Karpas-422 (cell line): Measurements from ENCODE around the gene CORO2B. TPM values are rescaled to one million over a fixed set of nuclear protein-coding genes. Genes with fewer than 3 reads are reported as not detected.

Source experiments
- DNase-seq: peaks from one replicate; pipeline ENCODE4 v3.0.0-alpha.2; 2015
- H2AFZ ChIP-seq: fragments of 200-600 bp; sonication (generic); 2 replicates; pipeline ENCODE4 v1.6.1; 2014; ENCODE audit warnings: antibody characterized with exemption, low read length, mixed read lengths
- H3K27ac ChIP-seq: fragments of 200-600 bp; sonication (generic); 2 replicates; pipeline ENCODE4 v1.5.1; 2014; ENCODE audit warnings: mild to moderate bottlenecking, low read length, moderate library complexity
- H3K27me3 ChIP-seq: fragments of 200-600 bp; sonication (generic); 2 replicates; pipeline ENCODE4 v1.6.1; 2014; ENCODE audit warnings: low read length, mixed read lengths
- H3K36me3 ChIP-seq: fragments of 200-600 bp; sonication (generic); 2 replicates; pipeline ENCODE4 v1.6.1; 2014; ENCODE audit warnings: low read length, mixed read lengths; ENCODE audit not compliant: insufficient read depth
- H3K4me1 ChIP-seq: fragments of 200-600 bp; sonication (generic); 2 replicates; pipeline ENCODE4 v1.6.1; 2014; ENCODE audit warnings: mild to moderate bottlenecking, low read length, mixed read lengths
- H3K4me2 ChIP-seq: fragments of 200-600 bp; sonication (generic); 2 replicates; pipeline ENCODE4 v1.6.1; 2014; ENCODE audit warnings: low read length, low read depth, mild to moderate bottlenecking; ENCODE audit not compliant: poor library complexity, severe bottlenecking
- H3K4me3 ChIP-seq: fragments of 200-600 bp; sonication (generic); 2 replicates; pipeline ENCODE4 v1.5.1; 2014; ENCODE audit warnings: mild to moderate bottlenecking, antibody characterized with exemption, low read length, mixed read lengths
- H3K79me2 ChIP-seq: fragments of 200-600 bp; sonication (generic); 2 replicates; pipeline ENCODE4 v1.6.1; 2014; ENCODE audit warnings: mild to moderate bottlenecking, low read length, mixed read lengths
- H3K9ac ChIP-seq: fragments of 200-600 bp; sonication (generic); 2 replicates; pipeline ENCODE4 v1.6.0; 2014; ENCODE audit warnings: low read length
- H3K9me2 ChIP-seq: fragments of 200-600 bp; sonication (generic), shearing (Covaris generic); replicated peaks from 2 replicates; pipeline ENCODE4 v1.6.0; 2014; ENCODE audit warnings: mild to moderate bottlenecking, low read length, moderate library complexity; ENCODE audit not compliant: insufficient read depth
- H3K9me3 ChIP-seq: fragments of 300-700, 200-600 bp; sonication (generic); 2 replicates; pipeline ENCODE4 v1.6.1; 2014; ENCODE audit warnings: low read length, mixed read lengths
- H4K20me1 ChIP-seq: fragments of 200-600 bp; sonication (generic); 2 replicates; pipeline ENCODE4 v1.6.1; 2014; ENCODE audit warnings: mild to moderate bottlenecking, antibody characterized with exemption, low read length, low read depth; ENCODE audit not compliant: insufficient read depth
- total RNA-seq: library from RNA; depleted of rRNA; stranded (reverse); fragments of >200 nt; shearing (Covaris generic); gene quantifications from 2 replicates; pipeline ENCODE4 v1.2.3, GENCODE V29; 2014; ENCODE audit warnings: low replicate concordance

Gene CORO2B
- total RNA-seq, 1 experiment from 2014 or later, result 0.26 TPM

DNA sequence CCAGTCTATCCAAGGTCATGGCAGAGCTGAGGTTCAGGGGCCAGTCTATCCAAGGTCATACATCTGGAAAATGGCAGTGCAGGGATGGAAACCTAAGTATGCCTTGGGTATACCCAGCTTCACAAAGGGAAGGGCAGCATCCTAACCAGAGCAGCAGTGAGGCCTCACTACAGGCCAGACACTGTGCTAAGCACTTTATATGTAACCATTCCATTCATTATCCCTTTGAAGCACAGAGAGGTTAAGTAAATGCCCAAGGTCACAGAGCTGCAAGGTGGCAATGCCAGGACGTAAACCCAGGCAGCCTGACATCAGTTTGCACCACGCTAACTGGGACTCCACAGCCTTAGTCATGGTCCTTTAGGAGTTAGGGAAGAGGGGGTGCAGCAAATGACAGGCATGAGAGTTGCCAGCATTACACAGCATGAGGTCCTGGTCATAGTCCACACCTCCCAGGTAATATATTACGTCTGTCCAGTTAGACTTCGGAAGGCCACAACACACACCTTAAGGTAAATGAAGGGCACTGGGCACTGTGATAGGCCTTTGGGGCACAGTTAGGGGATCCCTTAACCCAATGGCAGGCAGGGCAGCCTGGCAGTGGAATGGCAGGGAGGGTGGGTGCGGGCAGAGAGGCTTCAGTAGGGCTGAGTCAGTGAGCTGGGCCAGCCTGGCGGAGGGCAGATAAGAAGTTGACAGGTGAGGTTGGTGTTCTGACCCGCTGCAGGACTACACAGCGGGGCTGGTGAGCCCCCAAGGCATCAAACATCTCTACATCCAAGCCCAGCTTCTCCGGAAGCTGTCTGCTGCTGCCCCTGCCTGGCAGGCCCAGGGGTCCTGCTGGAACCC is 21.1 kb upstream of the CORO2B start:
- Histone ChIP-seq H3K9ac (no peak overlapping the region), H3K4me2 (no peak overlapping the region), H3K79me2 (no peaks in the 10 kb centered on the region), H2AFZ (no peak overlapping the region), H3K4me1 (peaks cover 40% of the 10 kb centered on the region), H3K4me3 (no peak overlapping the region), H3K27ac (no peak overlapping the region), H3K27me3 (no peaks in the 10 kb centered on the region), H3K9me3 (no peaks in the 10 kb centered on the region), H3K9me2 (no peaks in the 10 kb centered on the region), H3K36me3 (no peaks in the 10 kb centered on the region), H4K20me1 (0 out of 2 replicates have a peak, but pooled peaks cover 5% of the 10 kb centered on the region)
- no peak for DNase-seq

- H3K4me3 ChIP-seq, result peak overlapping the region; percentile 51
- 0 out of 2 replicates have a peak, but pooled peaks cover 3% of the 10 kb centered on the region for H4K20me1 ChIP-seq
- H3K27me3 ChIP-seq, result no peaks in the 10 kb centered on the region
- no peaks in the 10 kb centered on the region for H3K9me2 ChIP-seq
- H3K27ac ChIP-seq, result no peak overlapping the region
- H2AFZ ChIP-seq, result peak overlapping the region; percentile 7; the same call in 1 of the 2 replicates
- H3K9me3 ChIP-seq, result no peaks in the 10 kb centered on the region
- H3K9ac ChIP-seq, result peak overlapping the region; percentile 40
- H3K36me3 ChIP-seq, result no peaks in the 10 kb centered on the region
- peak overlapping the region; percentile 68 for H3K4me2 ChIP-seq
- peaks cover 40% of the 10 kb centered on the region for H3K4me1 ChIP-seq
- DNase-seq, result no peak
- H3K79me2 ChIP-seq, result no peaks in the 10 kb centered on the region
Measured at GRCh38 chr15:68558318-68559305, 20.2 kb upstream of the CORO2B start.

GRCh38 chr15:68559345-68560310 is 19.2 kb upstream of the CORO2B start:
- no peaks in the 10 kb centered on the region for H3K27me3 ChIP-seq

DNA sequence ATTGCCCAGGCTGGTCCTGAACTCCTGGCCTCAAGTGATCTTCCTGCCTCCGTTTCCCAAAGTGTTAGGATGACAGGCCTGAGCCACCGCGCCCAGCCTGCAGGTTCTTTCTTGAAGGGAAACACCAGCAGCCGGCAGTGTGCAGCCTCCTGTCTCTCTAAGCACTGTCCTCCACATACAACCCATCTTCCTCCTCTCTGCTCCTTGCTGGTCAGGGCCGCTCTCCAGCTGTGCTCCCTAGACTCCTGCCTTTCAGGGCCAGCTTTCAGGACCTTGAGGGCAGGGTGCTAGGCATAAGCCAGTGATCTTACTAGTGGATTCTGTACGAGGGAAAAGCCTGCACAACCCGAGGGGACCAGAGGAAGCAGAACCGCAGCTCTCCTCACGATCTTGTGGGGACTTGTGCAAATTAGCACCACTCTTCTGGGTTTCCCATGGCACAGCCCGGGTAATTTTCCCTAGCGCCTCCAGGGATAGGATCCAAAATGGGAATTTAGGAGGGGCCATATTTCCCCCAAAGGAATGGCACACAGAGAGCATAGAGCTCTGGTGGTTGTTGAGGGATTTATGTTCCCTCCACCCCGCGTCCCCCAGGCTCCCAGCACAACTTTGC is 18.2 kb upstream of the CORO2B start:
- Histone ChIP-seq H3K4me3 (peak overlapping the region; percentile 51; the same call in 1 of the 2 replicates), H3K4me1 (peaks cover 40% of the 10 kb centered on the region), H3K36me3 (no peaks in the 10 kb centered on the region), H3K9me3 (no peaks in the 10 kb centered on the region), H3K79me2 (no peaks in the 10 kb centered on the region), H3K9me2 (no peaks in the 10 kb centered on the region), H3K9ac (peak overlapping the region; percentile 16; the same call in 1 of the 2 replicates), H4K20me1 (no peaks in the 10 kb centered on the region), H2AFZ (no peak overlapping the region), H3K27me3 (no peaks in the 10 kb centered on the region), H3K27ac (no peak overlapping the region), H3K4me2 (peak overlapping the region; percentile 68)
- DNase-seq, result no peak

More at GRCh38 chr15:68559345-68560310, 19.2 kb upstream of the CORO2B start:
- Histone ChIP-seq H3K36me3 (no peaks in the 10 kb centered on the region), H3K9me3 (no peaks in the 10 kb centered on the region), H3K4me2 (peak overlapping the region; percentile 68), H3K9me2 (no peaks in the 10 kb centered on the region), H3K4me3 (peak overlapping the region; percentile 51), H3K9ac (peak overlapping the region; percentile 43), H2AFZ (peak overlapping the region; percentile 7; the same call in 1 of the 2 replicates), H3K4me1 (peaks cover 40% of the 10 kb centered on the region), H3K27ac (no peak overlapping the region), H4K20me1 (no peaks in the 10 kb centered on the region), H3K79me2 (no peaks in the 10 kb centered on the region)
- DNase-seq, result peak; percentile 86

DNA sequence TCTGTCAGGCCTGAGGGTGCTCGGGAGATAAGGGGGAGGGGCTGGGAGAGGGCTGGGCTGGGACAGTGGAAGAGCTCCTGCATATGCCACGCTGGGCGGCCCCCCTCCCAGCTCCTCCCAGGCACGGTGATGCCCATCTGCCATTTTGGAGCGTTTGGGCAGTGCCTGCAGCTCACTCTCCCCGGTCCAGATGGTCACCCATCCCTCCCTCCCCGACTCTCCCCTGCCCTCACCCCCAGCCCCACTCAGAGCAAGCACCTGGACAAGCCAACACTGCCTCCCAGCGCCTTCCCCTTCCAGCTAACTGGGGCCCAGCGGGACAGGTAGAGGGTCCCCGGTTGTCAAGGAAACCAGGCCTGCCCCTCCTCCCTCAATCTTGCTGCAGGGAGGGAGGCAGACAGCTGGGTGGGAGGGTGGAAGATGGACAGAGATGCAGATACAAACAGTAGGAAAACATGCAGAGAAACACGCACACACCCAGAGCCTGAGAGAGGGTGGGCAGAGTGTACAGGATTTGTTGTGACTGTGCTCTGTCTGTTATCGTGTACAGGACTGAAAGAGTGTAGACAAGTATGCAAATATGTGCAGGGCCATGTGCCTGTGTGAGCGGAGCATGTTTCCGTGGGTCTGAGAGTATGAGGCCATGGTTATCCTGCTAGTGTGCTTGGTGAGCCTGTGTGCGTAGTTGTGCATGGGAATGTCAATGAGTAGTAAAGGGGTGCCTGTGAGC is 17.5 kb upstream of the CORO2B start:
- H3K27ac ChIP-seq, result no peak overlapping the region
- H3K36me3 ChIP-seq, result no peaks in the 10 kb centered on the region
- H3K4me1 ChIP-seq, result peaks cover 40% of the 10 kb centered on the region
- peak overlapping the region; percentile 23; the same call in 1 of the 2 replicates for H3K9ac ChIP-seq
- no peak overlapping the region for H2AFZ ChIP-seq
- no peak for DNase-seq
- H3K9me2 ChIP-seq, result no peaks in the 10 kb centered on the region
- H3K79me2 ChIP-seq, result no peaks in the 10 kb centered on the region
- H3K4me2 ChIP-seq, result peak overlapping the region; percentile 68
- H3K27me3 ChIP-seq, result no peaks in the 10 kb centered on the region
- peak overlapping the region; percentile 51; the same call in 1 of the 2 replicates for H3K4me3 ChIP-seq
- H4K20me1 ChIP-seq, result no peaks in the 10 kb centered on the region
- no peaks in the 10 kb centered on the region for H3K9me3 ChIP-seq

GRCh38 chr15:68561901-68562300 is 16.9 kb upstream of the CORO2B start:
- H3K4me1 ChIP-seq, result peaks cover 40% of the 10 kb centered on the region
- H2AFZ ChIP-seq, result no peak overlapping the region
- H3K27me3 ChIP-seq, result no peaks in the 10 kb centered on the region
- no peak overlapping the region for H3K27ac ChIP-seq
- no peak for DNase-seq
- no peaks in the 10 kb centered on the region for H3K9me3 ChIP-seq
- H3K4me3 ChIP-seq, result no peak overlapping the region
- H3K9me2 ChIP-seq, result no peaks in the 10 kb centered on the region
- H3K79me2 ChIP-seq, result no peaks in the 10 kb centered on the region
- no peak overlapping the region for H3K4me2 ChIP-seq
- no peak overlapping the region for H3K9ac ChIP-seq
- H3K36me3 ChIP-seq, result no peaks in the 10 kb centered on the region
- H4K20me1 ChIP-seq, result no peaks in the 10 kb centered on the region

DNA sequence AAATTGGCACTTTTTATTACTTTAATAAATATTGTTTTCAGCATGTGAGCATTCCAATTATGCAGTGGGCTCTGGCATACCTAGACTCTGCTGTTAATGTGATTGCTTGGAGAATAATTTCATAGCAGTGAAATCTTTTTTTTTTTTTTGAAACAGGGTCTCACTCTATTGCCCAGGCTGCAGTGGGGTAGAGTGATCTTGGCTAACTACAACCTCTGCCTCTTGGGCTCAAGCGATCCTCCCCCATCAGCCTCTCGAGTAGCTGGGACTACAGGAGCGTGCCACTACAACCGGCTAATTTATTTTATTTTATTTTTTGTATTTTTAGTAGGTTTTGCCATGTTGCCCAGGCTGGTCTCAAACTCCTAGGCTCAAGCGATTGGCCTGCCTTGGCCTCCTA is 14.6 kb upstream of the CORO2B start:
- no peak for DNase-seq
- H3K4me3 ChIP-seq, result no peak overlapping the region
- no peak overlapping the region for H3K27ac ChIP-seq
- no peak overlapping the region for H3K9ac ChIP-seq
- H3K79me2 ChIP-seq, result no peaks in the 10 kb centered on the region
- H3K4me2 ChIP-seq, result no peak overlapping the region
- H2AFZ ChIP-seq, result no peak overlapping the region
- H3K36me3 ChIP-seq, result no peaks in the 10 kb centered on the region
- no peaks in the 10 kb centered on the region for H3K27me3 ChIP-seq
- no peaks in the 10 kb centered on the region for H3K9me3 ChIP-seq
- H4K20me1 ChIP-seq, result no peaks in the 10 kb centered on the region
- no peaks in the 10 kb centered on the region for H3K9me2 ChIP-seq
- H3K4me1 ChIP-seq, result peaks cover 31% of the 10 kb centered on the region
